Left cardiac atrium (tissue), 4 donors: Measurements from ENCODE around the gene MTA1. TPM values are rescaled to one million over a fixed set of nuclear protein-coding genes. Genes with fewer than 3 reads are reported as not detected.

Experiments used
- ATAC-seq, 2 donors: fragments of 200-7000 bp; cut with Tn5 transposase; one replicate each; pipeline ENCODE4 v1.9.1; 2020; ENCODE audit warnings: mild to moderate bottlenecking in 2 of 2, moderate library complexity in 2 of 2
- DNase-seq: peaks from one replicate; pipeline ENCODE4 v3.0.0-alpha.2; 2020
- intact Hi-C, 2 donors: fragments of 100-400 bp; cut with DNase I; formaldehyde crosslinking; loops; one replicate each; pipeline versions ENCODE4 v1.14.1 to v1.15.1; 2022 to 2023
- total RNA-seq, 2 donors: library from RNA; stranded (reverse); fragmentation: NEBNext Ultra II Directional; extraction: Animal tissue kit (Norgen Biotek cat#: 25700); gene quantifications; one replicate each; pipeline ENCODE4 v1.2.1, GENCODE V29; 2021
- donor health status: DM: no; HTN: yes; CAD: no.
- donor health status: DM: no; HTN: yes; CAD: no; lungs with severe emphysema.
- donor health status: DM: yes; HTN: yes; CAD: no.
- donor health status: Dilated cardiomyopathy.

MTA1 gene
- total RNA-seq, 2 donors from 2014 or later, result 99.5 to 115 TPM

DNA sequence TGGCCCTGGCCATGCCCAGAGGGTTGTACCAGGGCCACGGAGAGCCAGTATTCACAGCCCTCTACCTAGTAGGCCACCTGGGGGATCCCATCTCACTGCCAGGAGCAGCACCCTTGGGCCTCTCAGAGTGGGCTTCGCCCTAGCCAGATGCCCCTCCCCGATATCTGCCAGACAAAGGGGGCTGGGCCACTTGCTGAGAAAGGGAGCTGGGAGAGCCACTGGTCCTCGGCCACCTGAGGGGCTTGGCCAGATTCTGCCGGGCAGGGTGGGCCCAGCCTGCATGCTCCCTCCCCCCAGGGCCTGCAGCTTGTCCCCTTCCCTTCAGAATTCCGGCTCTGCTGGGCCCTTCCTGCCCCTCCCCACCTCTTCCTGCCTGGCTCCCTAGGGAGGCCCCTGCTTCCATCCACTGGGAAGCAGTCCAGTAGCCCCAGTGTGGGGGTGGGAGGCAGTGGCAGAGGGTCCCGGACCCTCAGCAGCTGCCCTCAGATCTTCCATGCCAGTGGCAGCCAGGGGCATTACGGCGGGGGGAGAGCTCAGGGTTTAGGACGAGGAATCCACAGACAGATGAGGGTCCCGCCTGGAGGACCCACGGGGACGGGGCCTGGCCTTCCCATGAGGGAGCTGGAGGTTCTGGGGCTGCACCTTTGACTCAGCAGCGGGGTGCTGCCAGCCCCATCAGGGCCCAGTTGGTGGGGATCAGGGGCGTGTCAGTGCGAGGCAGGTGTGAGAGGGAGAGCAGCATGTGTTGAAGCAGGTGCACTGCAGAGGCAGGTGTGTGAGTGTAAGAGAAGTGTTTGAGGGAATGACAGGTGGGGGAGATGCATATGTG lies 57.4 kb downstream of the MTA1 start:
- DNase-seq (peak; percentile 60), ATAC-seq (no peak)

DNA sequence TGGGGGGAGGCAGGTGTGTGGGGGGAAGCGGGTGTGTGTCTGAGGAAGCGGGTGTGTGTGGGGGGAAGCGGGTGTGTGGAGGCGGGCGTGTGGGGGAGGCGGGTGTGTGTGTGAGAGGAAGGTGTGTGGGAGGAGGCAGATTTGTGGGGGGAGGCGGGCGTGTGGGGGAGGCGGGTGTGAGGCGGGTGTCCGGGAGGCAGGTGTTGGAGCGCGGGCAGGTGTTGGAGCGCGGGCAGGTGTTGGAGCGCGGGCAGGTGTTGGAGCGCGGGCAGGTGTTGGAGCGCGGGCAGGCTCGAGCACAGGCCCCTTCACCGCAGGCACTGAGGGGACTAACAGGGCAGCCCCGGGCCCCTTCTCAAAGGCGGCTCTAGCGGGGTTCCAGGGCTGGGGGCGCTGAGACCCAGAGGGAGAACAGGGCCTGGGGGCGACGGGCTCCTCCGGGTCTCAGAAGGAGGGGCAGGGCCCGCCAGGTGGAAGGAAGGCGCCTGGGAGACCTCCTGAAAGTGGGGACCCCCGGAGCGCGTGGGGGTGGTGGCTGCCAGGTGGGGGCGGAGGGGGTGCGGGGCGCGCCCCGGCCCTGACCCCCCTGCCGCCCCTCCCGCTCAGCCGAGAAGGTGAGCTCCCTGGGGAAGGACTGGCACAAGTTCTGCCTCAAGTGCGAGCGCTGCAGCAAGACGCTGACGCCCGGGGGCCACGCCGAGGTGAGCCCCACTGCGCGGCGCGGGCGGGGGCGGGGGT lies 58.2 kb downstream of the MTA1 start:
- DNase-seq (peak; percentile 57), ATAC-seq (no peak)
- intact Hi-C loops, result no loop called here

More for the DNA sequence above, 57.4 kb downstream of the MTA1 start:
- intact Hi-C loops, result no loop called here

DNA sequence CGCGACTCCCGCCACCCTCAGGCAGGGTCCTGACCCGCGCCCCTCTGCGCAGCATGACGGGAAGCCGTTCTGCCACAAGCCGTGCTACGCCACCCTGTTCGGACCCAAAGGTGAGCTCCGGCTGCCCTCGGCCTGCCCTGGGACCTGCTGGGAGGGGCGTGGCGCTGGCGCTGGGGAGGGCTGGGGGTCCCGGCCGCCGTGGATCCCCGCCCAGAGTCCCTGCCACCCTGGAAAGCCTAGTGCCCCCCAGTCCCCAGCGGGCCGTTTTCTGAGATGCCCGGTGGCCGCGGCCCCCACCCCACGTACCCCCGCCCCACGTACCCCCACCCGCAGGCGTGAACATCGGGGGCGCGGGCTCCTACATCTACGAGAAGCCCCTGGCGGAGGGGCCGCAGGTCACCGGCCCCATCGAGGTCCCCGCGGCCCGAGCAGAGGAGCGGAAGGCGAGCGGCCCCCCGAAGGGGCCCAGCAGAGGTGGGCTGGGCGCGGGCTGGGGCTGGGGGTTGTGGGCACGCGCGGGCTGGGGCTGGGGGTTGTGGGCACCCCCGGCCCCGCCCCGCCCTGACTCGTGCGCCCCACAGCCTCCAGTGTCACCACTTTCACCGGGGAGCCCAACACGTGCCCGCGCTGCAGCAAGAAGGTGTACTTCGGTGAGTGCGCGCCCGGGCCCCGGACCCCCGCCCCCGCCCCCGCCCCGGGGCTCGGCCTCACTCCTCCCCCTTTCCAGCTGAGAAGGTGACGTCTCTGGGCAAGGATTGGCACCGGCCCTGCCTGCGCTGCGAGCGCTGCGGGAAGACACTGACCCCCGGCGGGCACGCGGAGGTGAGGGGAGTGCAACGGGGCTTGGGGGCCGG lies 59.0 kb downstream of the MTA1 start:
- peak; percentile 34 for DNase-seq
- ATAC-seq, result no peak
- intact Hi-C loops, result no loop called here

DNA sequence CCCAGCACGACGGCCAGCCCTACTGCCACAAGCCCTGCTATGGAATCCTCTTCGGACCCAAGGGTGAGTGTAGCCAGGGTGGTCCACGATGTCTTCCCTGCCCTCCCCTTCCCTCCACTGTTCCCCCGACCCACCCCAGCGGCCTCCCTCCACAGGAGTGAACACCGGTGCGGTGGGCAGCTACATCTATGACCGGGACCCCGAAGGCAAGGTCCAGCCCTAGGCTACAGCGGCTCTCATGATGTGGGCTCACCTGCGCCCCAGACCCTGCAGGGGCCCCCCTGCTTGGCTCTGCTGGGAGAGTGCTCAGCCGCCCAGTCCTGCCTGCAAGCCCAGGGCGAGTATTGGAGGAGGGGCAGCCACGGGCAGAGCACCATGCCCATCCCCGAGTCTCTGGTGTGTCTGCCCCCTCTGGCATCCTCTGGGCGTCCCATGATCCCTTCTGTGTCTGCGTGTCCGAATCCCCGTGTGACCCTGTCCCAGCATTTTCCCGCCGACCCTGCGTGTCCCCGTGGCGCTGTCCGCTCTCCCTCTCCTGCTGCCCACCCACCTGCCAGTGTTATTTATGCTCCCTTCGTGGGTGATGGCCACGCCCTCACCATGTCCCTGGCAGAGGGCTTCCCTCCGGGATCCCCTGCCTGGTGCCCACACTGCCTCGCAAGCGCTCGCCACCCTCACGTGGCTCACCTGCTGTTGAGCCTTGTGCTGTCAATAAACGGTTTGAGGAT lies 60.0 kb downstream of the MTA1 start:
- ATAC-seq (no peak), DNase-seq (peak; percentile 35)
- intact Hi-C loops, result no loop called here

DNA sequence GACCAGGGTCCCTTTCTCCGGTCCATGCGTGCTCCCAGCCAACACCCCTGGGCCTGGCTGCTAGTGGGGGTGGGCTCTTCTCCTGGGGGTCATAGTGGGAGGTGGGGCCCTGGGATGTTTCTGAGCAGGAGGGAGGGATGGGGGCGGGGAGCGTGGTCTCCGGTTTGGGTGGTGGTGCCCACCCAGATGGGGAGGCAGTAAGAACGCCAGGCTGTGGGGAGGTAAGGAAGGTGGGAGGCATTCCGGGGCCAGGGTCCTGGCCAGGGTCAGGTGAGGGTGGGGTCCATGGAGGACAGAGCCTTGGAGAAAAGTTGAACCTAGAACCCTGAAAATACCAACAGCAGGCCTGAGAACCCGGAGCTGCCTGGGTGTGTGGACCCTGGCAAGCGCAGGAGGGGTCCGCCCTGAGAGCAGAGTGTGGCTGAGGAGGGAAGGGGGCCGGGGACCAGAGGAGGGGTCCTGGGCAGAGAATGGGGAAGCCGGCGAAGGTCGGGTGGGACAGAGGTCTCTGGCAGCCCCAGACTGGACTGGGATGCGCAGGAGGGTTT lies 60.6 kb downstream of the MTA1 start:
- ATAC-seq, result no peak
- peak; percentile 32 for DNase-seq
- intact Hi-C loops, result no loop called here

DNA sequence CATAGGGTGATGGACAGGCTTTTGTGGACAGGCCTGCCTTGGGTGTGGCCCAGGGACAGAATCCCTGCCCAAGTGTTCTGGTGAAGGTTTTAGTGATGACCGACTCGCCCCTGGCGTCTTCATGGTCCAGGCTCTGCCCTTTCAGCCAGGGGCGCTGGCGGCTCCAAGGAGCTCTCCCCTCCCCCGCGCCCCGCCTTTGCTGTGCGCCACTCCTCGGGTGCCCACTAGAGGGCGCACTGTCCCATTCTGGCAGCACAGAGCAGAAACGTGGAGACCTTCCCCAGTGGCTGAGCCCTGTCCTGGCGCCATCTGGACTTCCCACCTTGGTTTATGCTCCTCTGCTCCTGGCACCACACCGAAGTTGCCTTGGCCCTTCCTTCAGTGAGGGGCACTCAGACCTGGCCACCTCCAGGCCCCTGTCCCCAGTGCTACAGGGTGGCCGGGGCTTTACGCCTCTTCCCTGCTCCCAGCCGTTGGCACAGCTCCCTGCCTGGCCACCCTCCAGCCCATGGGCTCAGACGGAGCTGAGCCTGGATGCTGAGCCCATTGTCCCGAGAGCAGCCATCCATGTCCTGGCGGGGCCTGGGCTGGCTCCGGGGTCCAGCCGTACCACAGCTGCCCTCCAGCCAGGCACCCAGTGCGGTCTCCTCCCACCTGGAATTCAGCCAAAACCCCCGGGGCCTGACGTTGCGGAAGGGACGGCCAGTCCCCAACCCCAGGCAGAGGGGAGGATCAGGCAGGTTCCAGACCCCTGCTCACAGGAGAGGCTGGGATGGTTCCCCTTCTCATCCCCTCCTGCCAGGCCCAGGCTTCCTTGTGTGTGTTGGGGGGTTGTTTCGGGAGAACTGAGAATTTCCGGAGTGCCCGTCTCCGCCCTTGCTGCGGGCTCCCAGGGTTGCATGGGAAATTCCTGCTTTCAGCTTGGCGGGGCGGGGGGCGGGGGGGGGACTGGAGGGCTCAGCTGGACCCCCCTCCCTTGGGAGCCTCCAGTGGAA lies 61.5 kb downstream of the MTA1 start:
- intact Hi-C loops, result no loop called here
- DNase-seq (peak; percentile 90), ATAC-seq (peak; percentile 63 to 64)

DNA sequence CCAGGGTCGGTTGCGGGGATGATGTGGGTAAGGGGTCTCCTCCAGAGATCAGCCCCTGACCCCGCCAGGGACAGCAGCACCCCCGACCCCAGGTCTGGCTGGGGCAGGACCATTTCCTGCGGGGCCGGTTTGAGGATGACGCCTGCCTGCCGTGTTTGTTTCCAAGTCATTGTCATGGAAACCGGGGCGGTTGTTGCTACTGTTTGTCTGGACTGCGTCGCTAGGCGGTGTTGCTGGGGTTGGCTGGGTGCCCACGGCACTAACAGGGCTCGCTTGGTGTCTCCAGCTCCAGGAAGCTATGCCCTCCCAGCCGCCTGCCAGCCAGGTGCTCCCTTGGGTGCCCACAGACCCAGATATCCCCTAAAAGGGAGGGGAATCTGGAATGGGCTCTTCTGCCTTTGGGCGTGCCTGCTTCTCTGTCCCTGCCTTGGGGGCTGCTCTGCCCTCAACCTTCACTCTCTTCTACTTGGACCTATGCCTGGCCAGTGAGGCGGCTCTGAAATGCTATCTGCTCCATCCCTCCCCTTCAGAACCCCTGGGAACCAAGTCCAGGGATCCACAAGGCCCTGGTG lies 62.3 kb downstream of the MTA1 start:
- ATAC-seq (peak; percentile 45 to 56), DNase-seq (peak; percentile 96)
- intact Hi-C loops, result no loop called here

DNA sequence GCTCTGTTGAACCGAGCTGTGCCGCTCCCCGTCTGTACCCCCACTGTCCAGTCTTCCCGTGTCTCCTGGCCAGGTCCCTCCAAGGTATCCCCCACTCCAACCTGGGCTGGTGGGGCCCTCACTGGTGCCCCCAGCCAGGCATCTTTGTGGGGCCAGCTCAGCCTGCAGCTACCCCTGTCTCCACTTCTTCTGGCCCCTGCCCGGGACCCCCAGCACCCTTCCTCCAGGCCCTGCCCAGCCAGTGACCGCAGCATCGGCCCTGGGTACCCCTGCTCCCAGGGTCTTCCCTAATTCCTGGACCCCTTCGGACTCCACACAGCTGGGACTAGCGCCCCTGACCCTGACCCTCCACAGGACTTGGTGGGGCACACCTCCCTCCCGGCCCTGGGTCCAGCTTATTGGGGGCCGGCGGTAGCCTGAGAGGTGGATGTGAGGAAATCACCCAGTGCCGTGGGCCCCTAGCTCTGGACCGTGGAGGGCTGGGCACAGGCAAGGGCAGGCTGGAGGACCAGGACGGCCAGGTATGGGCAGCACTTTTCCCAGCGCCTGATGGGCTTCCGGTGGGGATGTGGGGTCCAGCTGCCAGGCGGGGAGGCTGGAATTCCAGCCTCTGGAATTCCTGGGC lies 63.0 kb downstream of the MTA1 start:
- intact Hi-C loops, result no loop called here

DNA sequence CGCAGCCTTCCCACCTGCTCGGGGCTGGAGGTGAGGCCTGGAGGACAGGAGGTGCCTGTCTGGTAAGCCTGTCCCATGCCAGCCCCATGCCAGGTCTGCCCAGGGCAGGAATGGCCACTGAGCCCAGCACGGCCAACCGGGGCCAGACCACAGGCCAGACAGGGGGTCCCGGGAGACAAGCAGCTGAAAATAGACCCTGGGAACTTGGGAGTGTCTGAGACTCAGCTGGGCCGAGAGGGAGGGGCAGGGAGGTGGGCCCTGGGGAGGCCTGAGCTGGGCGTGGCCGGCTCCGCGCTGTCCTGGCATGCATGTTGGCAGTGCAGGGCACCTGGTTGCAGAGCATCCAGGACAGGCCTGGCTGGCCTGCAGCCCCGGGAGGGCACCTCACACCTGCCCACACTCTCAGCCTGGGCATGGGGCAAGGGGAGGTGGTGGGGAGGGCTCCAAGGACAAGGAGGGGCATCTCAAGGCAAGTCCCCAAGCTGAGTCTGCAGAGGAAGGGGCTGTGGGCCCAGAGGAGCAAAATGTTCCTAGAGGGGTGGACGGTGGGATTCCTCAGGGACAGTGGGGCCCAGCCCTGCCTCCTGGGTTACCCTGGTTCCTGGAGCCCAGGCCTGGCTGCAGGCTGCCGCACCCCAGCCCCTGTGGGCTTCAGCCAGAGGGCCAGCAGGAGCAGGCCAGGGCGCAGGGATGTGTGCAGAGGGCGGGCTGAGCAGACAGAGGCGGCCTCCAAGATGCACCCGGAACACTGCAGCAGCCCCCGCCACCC lies 63.9 kb downstream of the MTA1 start:
- DNase-seq, result peak; percentile 42
- intact Hi-C loops, result no loop called here
- no peak for ATAC-seq

More for the DNA sequence above, 63.0 kb downstream of the MTA1 start:
- ATAC-seq (no peak), DNase-seq (no peak)

DNA sequence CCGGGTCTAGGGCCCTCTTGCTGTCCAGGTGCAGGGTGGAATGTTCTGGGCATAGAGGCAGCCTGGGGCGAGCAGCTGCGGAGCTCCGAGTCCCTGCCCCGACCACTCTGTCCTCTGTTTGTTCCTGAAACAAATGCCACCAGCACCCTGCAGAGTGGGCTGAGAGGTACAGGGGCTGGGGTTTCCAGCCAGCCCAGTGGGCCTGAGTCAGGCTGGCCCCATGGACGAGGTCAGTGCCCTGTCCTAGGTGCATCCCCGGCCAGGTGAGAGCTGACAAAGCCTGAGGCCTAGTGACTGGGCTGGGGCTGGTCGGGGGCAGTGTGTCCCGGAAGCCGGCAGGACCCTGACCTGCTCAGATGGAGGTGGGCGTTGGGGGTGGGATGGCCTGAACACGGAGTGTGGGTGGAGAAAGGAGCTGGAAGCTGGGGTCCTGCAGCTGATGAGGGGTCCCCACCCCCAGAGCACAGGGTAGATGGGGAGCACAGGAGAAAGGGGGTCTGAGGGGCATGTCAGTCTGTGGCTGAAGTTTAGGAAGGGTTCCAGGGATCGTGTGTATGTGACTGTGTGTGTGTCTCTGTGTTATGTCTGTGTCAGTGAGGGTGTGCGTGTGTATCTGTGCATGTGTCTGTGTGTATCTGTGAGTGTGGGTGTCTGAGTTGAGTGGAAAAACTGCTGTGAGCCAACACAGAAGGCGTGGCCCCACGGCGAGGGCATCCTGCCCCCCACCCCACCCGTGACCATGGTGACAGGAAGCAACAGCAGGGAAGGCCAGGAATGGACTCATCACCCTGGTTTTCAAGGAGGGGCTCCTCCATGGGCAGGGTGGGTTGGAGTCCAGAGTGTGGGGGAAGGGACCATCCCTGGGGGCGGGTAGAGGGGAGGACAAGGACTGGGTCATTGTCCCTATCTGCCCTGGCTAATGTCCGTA lies 64.7 kb downstream of the MTA1 start:
- intact Hi-C loops, result no loop called here
- ATAC-seq (no peak), DNase-seq (peak; percentile 86)

DNA sequence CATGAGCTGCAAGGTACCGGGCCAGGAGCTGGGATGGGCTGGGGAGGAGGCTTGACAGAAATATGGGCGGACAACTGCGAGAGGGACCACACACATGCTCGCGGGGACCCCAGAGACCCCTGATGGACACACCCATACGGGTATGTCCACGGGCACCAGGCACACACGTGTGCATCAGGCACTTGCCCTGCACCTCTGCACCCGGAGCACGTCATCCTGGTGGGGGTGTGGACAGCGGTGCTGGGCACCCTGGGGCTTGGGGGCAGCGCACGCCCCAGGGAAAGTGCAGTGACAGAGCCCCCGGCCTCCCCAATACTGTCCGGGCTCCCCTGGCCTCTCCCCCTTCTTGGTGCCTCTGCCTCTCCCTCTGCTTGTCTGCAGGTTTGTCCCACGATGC lies 65.4 kb downstream of the MTA1 start:
- no peak for DNase-seq
- no peak for ATAC-seq
- intact Hi-C loops, result no loop called here

DNA sequence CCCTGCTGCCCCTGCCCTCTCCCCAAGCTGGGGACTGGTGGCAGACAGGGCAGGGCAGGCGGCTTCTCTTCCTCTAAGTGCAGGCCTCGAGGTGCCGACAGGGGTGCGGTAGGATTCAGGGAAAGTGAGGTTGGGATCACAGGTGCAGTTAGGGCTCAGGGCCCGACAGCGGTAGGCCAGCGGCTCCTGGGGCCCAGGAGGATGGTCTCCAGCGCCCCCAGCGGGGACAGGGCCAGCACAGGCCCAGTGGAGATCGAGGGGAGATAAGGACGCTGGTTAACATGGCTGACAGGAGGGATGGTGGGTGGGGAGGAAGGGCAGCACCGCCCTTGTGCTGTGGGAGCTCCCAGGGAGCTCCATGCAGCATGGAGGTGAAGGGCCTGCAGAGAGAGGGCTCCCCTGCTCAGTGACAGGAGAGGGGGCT lies 66.1 kb downstream of the MTA1 start:
- intact Hi-C loops, result no loop called here
- DNase-seq (no peak), ATAC-seq (no peak)

DNA sequence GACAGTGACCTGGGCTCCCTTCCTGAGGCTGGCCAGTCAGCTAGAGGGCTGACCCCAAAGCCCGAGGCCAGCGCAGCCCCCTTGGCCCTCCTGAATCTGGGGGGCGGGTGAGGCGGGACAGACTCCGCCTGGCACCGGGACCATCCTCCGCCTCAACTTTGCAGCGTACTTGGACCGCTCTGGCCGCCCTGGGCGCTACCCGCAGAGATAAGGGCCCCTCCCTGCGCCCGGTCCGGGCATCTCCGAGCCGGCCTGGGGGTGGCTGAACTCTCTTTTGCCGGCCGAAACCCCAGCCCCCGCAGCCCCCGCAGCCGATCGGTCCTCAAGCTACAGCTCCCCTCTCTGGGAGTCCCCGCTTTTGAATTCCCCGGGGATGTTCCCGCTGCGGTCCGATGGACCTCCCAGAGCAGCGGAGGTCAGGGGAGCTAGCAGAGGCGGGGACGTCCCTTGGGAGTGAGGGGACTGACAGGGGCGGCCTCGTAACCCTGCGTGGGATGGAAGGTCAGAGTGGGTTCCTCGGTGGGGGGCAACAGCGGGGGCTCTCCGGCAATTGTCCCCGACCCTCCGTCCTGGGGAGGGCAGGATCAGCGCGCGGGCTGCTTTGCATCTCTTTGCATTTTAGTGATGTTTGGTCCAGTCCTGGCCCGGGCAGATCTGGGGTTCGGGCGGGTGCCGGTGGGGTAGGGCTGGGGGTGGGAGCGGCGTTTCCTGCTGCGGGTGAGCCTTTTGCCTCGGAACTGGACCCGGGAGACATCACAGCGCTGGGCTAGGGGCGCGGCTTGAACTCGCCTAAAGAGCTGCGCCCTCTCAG lies 66.7 kb downstream of the MTA1 start, which contains the start of gene CRIP1:
CRIP1 (plus strand) TSS at position 724 of the 811 bp plus-strand sequence. CDS start 374 bp downstream, outside the sequence.
- ATAC-seq (no peak), DNase-seq (peak; percentile 57)
- intact Hi-C loops, result no loop called here

DNA sequence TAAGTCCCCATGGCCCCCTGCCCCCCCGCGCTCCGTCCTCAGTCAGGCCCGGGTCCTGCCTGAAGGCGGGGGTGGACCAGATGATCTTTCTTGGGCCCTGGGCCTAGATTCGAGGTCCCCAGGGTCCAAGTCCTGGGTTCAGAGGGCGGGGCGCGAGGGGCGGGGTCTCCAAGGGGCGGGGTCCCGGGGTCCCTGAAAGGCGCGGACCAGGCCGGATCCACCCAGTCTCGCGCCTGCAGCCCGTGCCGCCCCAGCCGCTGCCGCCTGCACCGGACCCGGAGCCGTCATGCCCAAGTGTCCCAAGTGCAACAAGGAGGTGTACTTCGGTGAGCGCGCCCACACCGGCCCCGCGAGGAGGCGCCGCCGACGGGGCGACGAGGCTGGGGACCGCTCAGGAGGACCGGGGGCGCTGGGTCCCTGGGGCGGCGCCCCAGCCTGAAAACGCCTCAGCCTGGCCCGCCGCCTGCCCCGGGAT lies 67.4 kb downstream of the MTA1 start:
- DNase-seq (peak; percentile 80), ATAC-seq (peak in 1 of 2 donors; percentile 1)
- intact Hi-C loops, result no loop called here
